ENCODE results near the gene SON.

SON gene

GRCh38 chr21:33510826-33511225 is 32.0 kb upstream of the SON start:
- DNase-seq (ENCODE audit: extremely low spot score), result no peak
- POLR2A ChIA-PET, result no interaction called here
- CTCF ChIA-PET, result interaction anchor here (0.6 to 1.5 kb wide), 5 partner anchors 10 to 142 kb away, joined by 3 to 5 read pairs (median 3); partner anchors contain the start of gene TMEM50B
- TF ChIP-seq CTCF (IDR thresholded peaks at IDR 0.05; ENCODE audit: control extremely low read depth, extremely low read depth, low read depth, missing control alignments), result no peak

GRCh38 chr21:33511639-33512038 is 31.2 kb upstream of the SON start:
- ChIA-PET POLR2A (no interaction called here), CTCF (interaction anchor here (1.3 kb wide), 1 partner anchor 9 kb away, joined by 3 read pairs; no protein-coding TSS in a partner anchor)
- no peak for TF ChIP-seq CTCF (IDR thresholded peaks at IDR 0.05; ENCODE audit: control extremely low read depth, extremely low read depth, low read depth, missing control alignments)
- no peak for DNase-seq (ENCODE audit: extremely low spot score)

DNA sequence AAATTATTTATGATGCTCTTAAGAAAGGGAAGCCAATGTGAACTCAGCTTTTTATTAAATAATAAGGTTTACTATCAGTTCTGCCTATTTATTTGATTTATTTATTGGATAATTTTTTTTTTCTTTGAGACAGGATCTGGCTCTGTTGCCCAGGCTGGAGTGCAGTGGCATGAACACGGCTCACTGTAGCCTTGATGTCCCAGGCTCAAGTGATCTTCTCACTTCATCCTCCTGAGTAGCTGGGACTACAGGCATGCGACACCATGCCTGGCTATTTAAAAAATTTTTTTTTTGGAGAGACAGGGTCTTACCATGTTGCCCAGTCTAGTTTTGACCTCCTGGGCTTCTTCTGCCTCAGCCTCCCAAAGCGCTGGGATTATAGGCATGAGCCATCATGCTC is 30.4 kb upstream of the SON start:
- ChIA-PET POLR2A (interaction anchor here (0.6 to 0.9 kb wide), 2 partner anchors 44 to 181 kb away, joined by 3 to 5 read pairs; no protein-coding TSS in a partner anchor), CTCF (no interaction called here)
- no peak for TF ChIP-seq CTCF (IDR thresholded peaks at IDR 0.05; ENCODE audit: control extremely low read depth, extremely low read depth, low read depth, missing control alignments)
- no peak for DNase-seq (ENCODE audit: extremely low spot score)

DNA sequence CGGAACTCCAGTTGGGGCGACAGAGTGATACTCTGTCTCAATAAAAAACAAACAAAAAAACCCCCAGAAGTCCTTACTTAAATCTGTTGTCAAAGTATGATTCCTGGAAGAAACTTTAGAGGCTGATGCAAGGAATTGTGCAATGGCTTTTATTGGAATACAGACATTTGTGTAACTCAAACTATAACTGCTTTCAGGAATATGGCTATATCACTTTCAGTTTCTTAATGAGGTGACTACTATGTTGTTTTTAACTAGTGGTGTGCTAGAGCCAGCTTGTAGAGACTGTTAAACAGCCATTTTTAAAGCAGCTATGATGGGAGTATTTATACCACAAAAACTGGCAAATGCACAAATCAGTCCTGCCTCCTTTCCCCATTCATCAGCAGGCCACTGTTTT is 28.6 kb upstream of the SON start:
- ChIA-PET CTCF (interaction anchor here (1.0 to 1.3 kb wide), 3 partner anchors 13 to 74 kb away, joined by 3 read pairs; partner anchors contain the start of gene DONSON), POLR2A (no interaction called here)
- no peak for DNase-seq (ENCODE audit: extremely low spot score)
- no peak for TF ChIP-seq CTCF (IDR thresholded peaks at IDR 0.05; ENCODE audit: control extremely low read depth, extremely low read depth, low read depth, missing control alignments)

GRCh38 chr21:33518899-33519298 is 23.9 kb upstream of the SON start:
- DNase-seq (ENCODE audit: extremely low spot score), result no peak
- no peak for TF ChIP-seq CTCF (IDR thresholded peaks at IDR 0.05; ENCODE audit: control extremely low read depth, extremely low read depth, low read depth, missing control alignments)
- ChIA-PET CTCF (interaction anchor here (2.0 kb wide), 1 partner anchor 10 kb away, joined by 10 read pairs; no protein-coding TSS in a partner anchor), POLR2A (interaction anchor here (0.6 kb wide), 1 partner anchor 51 kb away, joined by 3 read pairs; no protein-coding TSS in a partner anchor)

GRCh38 chr21:33522297-33522952 is 20.4 kb upstream of the SON start:
- DNase-seq (ENCODE audit: extremely low spot score), result no peak
- ChIA-PET POLR2A (no interaction called here), CTCF (no interaction called here)
- TF ChIP-seq CTCF (IDR thresholded peaks at IDR 0.05; ENCODE audit: control extremely low read depth, extremely low read depth, low read depth, missing control alignments), result no peak

Data from GM10248 (cell line).